HepG2 (cell line): Measurements from ENCODE around the gene OR1M1. TPM values are rescaled to one million over a fixed set of nuclear protein-coding genes. Genes with fewer than 3 reads are reported as not detected.

Experiments used
- ATAD3A ChIP-seq: sonication (generic); formaldehyde crosslinking; IDR thresholded peaks from 2 replicates; pipeline ENCODE4 v1.4.0; 2020; ENCODE audit warnings: missing genetic modification reagents
- ATF7 ChIP-seq, 2 experiments: fragments of 450-650 bp in 1 of 2; sonication (generic) in 1 of 2; formaldehyde crosslinking in 1 of 2; IDR thresholded peaks; 2 replicates each; pipeline versions ENCODE4 v1.4.0 to v1.6.1; 2016 to 2020; ENCODE audit warnings: antibody characterized with exemption in 1 of 2, mild to moderate bottlenecking in 1 of 2, missing genetic modification reagents in 1 of 2
- HOXA9 ChIP-seq: sonication (generic); formaldehyde crosslinking; IDR thresholded peaks from 2 replicates; pipeline ENCODE4 v1.8.1; 2022; ENCODE audit warnings: missing genetic modification reagents, mild to moderate bottlenecking, moderate library complexity, borderline replicate concordance
- JUNB ChIP-seq: sonication (generic); formaldehyde crosslinking; IDR thresholded peaks from 2 replicates; pipeline ENCODE4 v1.8.0; 2022; ENCODE audit warnings: missing genetic modification reagents, mild to moderate bottlenecking, borderline replicate concordance
- KDM3A ChIP-seq: IDR thresholded peaks from 2 replicates; pipeline ENCODE4 v1.6.1; 2018; ENCODE audit warnings: low read depth, missing compliant biosample characterization
- KMT2B ChIP-seq: IDR thresholded peaks from 2 replicates; pipeline ENCODE4 v1.6.1; 2016; ENCODE audit warnings: missing genetic modification reagents, missing compliant biosample characterization
- MIER3 ChIP-seq: IDR thresholded peaks from 2 replicates; pipeline ENCODE4 v1.6.1; 2016; ENCODE audit warnings: missing compliant biosample characterization, borderline replicate concordance
- PHF5A ChIP-seq: IDR thresholded peaks from one replicate; pipeline ENCODE4 v1.6.1; 2018; ENCODE audit warnings: low read depth, missing genetic modification reagents; ENCODE audit not compliant: unreplicated experiment
- SOX5 ChIP-seq: IDR thresholded peaks from 2 replicates; pipeline ENCODE4 v1.6.1; 2016; ENCODE audit warnings: borderline replicate concordance
- SOX6 ChIP-seq, 2 experiments: fragments of 450-650 bp in 1 of 2; sonication (generic) in 1 of 2; formaldehyde crosslinking in 1 of 2; IDR thresholded peaks; 2 replicates each; pipeline versions ENCODE4 v1.4.0 to v1.6.1; 2017 to 2020; ENCODE audit warnings: antibody characterized with exemption in 1 of 2, mild to moderate bottlenecking in 1 of 2, missing genetic modification reagents in 1 of 2
- SP140L ChIP-seq: sonication (generic); formaldehyde crosslinking; IDR thresholded peaks from 2 replicates; pipeline ENCODE4 v1.4.0; 2020; ENCODE audit warnings: missing genetic modification reagents, borderline replicate concordance
- TCF7 ChIP-seq: sonication (generic); IDR thresholded peaks from 2 replicates; pipeline ENCODE4 v1.6.1; 2016; ENCODE audit warnings: antibody characterized with exemption, low read depth
- TERF1 ChIP-seq: sonication (generic); formaldehyde crosslinking; IDR thresholded peaks from 2 replicates; pipeline ENCODE4 v1.8.0; 2022; ENCODE audit warnings: mild to moderate bottlenecking, missing genetic modification reagents, moderate library complexity
- ZNF18 ChIP-seq: sonication (generic); formaldehyde crosslinking; IDR thresholded peaks from 2 replicates; pipeline ENCODE4 v1.8.0; 2022; ENCODE audit warnings: mild to moderate bottlenecking, missing genetic modification reagents; ENCODE audit not compliant: insufficient replicate concordance
- ZNF281 ChIP-seq: sonication (generic); formaldehyde crosslinking; IDR thresholded peaks from 2 replicates; pipeline ENCODE4 v1.4.0; 2020; ENCODE audit warnings: missing genetic modification reagents, borderline replicate concordance
- ZNF562 ChIP-seq: sonication (generic); formaldehyde crosslinking; IDR thresholded peaks from 2 replicates; pipeline ENCODE4 v1.8.0; 2022; ENCODE audit warnings: missing genetic modification reagents, borderline replicate concordance
- ZNF761 ChIP-seq: sonication (generic); formaldehyde crosslinking; conservative IDR thresholded peaks from 2 replicates; pipeline ENCODE4 v1.4.0; 2020; ENCODE audit warnings: mild to moderate bottlenecking, missing genetic modification reagents
- ZZZ3 ChIP-seq: sonication (generic); formaldehyde crosslinking; IDR thresholded peaks from 2 replicates; pipeline ENCODE4 v1.4.0; 2020; ENCODE audit warnings: missing genetic modification reagents, mild to moderate bottlenecking, borderline replicate concordance
- polyA plus RNA-seq, 8 experiments: library from polyadenylated mRNA; depleted of rRNA in 3 of 8; stranded (reverse) in 7 of 8; unstranded in 1 of 8; fragments of >200 nt; fragmentation: Illumina TruSeq in 4 of 8; extraction: Trizol in 4 of 8; gene quantifications; 2 replicates each; pipeline versions ENCODE4 v1.2.1 to v1.2.3, GENCODE V29; 2011 to 2016; ENCODE audit warnings: low read depth in 4 of 8, missing spikeins in 1 of 8, mixed read lengths in 1 of 8; ENCODE audit not compliant: insufficient read depth in 1 of 8
- total RNA-seq, 5 experiments: library from RNA; depleted of rRNA; stranded (reverse); fragments of >200 nt; fragmentation: Illumina TruSeq; extraction: Trizol; gene quantifications; 2 replicates each; pipeline ENCODE4 v1.2.3, GENCODE V29; 2016; ENCODE audit warnings: low read depth in 1 of 5

Gene OR1M1
- total and polyA plus RNA-seq, 2 of the 13 experiments (the other 11 are each of a cell fraction or from before 2014, with no cell fraction given) = not detected

- TF ChIP-seq TERF1 (CRISPR knock-in tag) = no peak
- no peak for TF ChIP-seq ZZZ3 (CRISPR knock-in tag)
- peak; percentile 51; the same call in 1 of the 2 replicates for TF ChIP-seq JUNB (CRISPR knock-in tag)
- no peak for TF ChIP-seq HOXA9 (CRISPR knock-in tag)
- peak; percentile 81 for TF ChIP-seq ZNF18 (CRISPR knock-in tag)
- 0 out of 2 replicates have a peak, but pooled peaks have one; percentile 14 for TF ChIP-seq SOX5 (CRISPR knock-in tag)
- TF ChIP-seq TCF7 = peak; percentile 23; the same call in 1 of the 2 replicates
- 0 out of 2 replicates have a peak, but pooled peaks have one; percentile 14 for TF ChIP-seq ZNF281
- no peak for TF ChIP-seq MIER3 (CRISPR knock-in tag)
- TF ChIP-seq ZNF562 (CRISPR knock-in tag) = no peak
- TF ChIP-seq ATF7 (IDR thresholded peaks at IDR 0.05) = no peak
- TF ChIP-seq ATF7 (CRISPR knock-in tag; IDR thresholded peaks at IDR 0.05) = no peak
- no peak for TF ChIP-seq ZNF761 (CRISPR knock-in tag)
- no peak for TF ChIP-seq SOX6 (IDR thresholded peaks at IDR 0.05)
- TF ChIP-seq SOX6 (CRISPR knock-in tag; IDR thresholded peaks at IDR 0.05) = peak; percentile 21; the same call in 1 of the 2 replicates
- no peak for TF ChIP-seq KDM3A (CRISPR knock-in tag)
- TF ChIP-seq ATAD3A = no peak
- TF ChIP-seq SP140L (CRISPR knock-in tag) = no peak
- TF ChIP-seq KMT2B (CRISPR knock-in tag) = no peak
- no peak for TF ChIP-seq PHF5A (CRISPR knock-in tag)
Measured at GRCh38 chr19:9075064-9075949, 11.6 kb upstream of the OR1M1 start (continued).
